Astrocyte of the hippocampus (primary cell): ENCODE results near the gene PADI2.
"Not testable (repeated sequence)": the region's sequence is repeated elsewhere in the genome, so short reads cannot be mapped to it uniquely, and the experiment has no call there.

Experiments
- DNase-seq: peaks from one replicate; pipeline ENCODE4 v3.0.0; 2011; ENCODE audit warnings: low read depth, low spot score

Gene PADI2

GRCh38 chr1:17086751-17087150 lies 32.5 kb downstream of the PADI2 start:
- DNase-seq, result no peak

- DNase-seq, result no peak
Measured at GRCh38 chr1:17084787-17085186, 34.5 kb downstream of the PADI2 start.

- no peak for DNase-seq
Measured at GRCh38 chr1:17082761-17083160, 36.5 kb downstream of the PADI2 start.

- DNase-seq, result no peak
Measured at GRCh38 chr1:17081439-17081838, 37.8 kb downstream of the PADI2 start.

GRCh38 chr1:17080880-17081279 lies 38.4 kb downstream of the PADI2 start:
- DNase-seq, result no peak

- no peak for DNase-seq
Measured at GRCh38 chr1:17080085-17080759, 39.0 kb downstream of the PADI2 start.

GRCh38 chr1:17078991-17079868 lies 40.0 kb downstream of the PADI2 start:
- no peak for DNase-seq

- no peak for DNase-seq
Measured at GRCh38 chr1:17075470-17076255, 43.6 kb downstream of the PADI2 start.

- DNase-seq, result no peak
Measured at GRCh38 chr1:17071794-17072193, 47.5 kb downstream of the PADI2 start.

- no peak for DNase-seq
Measured at GRCh38 chr1:17070163-17070525, 49.1 kb downstream of the PADI2 start.

- no peak for DNase-seq
Measured at GRCh38 chr1:17069452-17070162, 49.6 kb downstream of the PADI2 start.

GRCh38 chr1:17068789-17069188 lies 50.5 kb downstream of the PADI2 start:
- no peak for DNase-seq

GRCh38 chr1:17067465-17068240 lies 51.6 kb downstream of the PADI2 start:
- DNase-seq, result no peak

- DNase-seq, result no peak
Measured at GRCh38 chr1:17067069-17067426, 52.2 kb downstream of the PADI2 start.

- DNase-seq, result no peak
Measured at GRCh38 chr1:17066361-17067068, 52.7 kb downstream of the PADI2 start.

- DNase-seq, result no peak
Measured at GRCh38 chr1:17065666-17066065, 53.6 kb downstream of the PADI2 start.

- not testable (repeated sequence) for DNase-seq
Measured at GRCh38 chr1:17062751-17063150, 56.5 kb downstream of the PADI2 start.

GRCh38 chr1:17061892-17062291 lies 57.4 kb downstream of the PADI2 start:
- DNase-seq, result peak; percentile 37

GRCh38 chr1:17061486-17061885 lies 57.8 kb downstream of the PADI2 start:
- DNase-seq, result no peak

- DNase-seq, result no peak
Measured at GRCh38 chr1:17060306-17060749, 58.9 kb downstream of the PADI2 start.
